SK-N-SH (cell line): ENCODE results near the gene ZNF8. TPM values are rescaled to one million over a fixed set of nuclear protein-coding genes. Genes with fewer than 3 reads are reported as not detected.

Source experiments
- CTCF ChIA-PET: fragments of 300-600, 350-600 bp; formaldehyde crosslinking; extraction: SDS; loops from one replicate; lab custom pipeline; 2021; lab: Yijun Ruan, JAX
- POLR2A ChIA-PET: fragments of 350-600 bp; sonication (Branson Sonifier 250); formaldehyde crosslinking; extraction: SDS; loops from one replicate; lab custom pipeline; 2020; ENCODE audit warnings: antibody characterized with exemption, inconsistent platforms; lab: Yijun Ruan, JAX
- DNase-seq: peaks from one replicate; pipeline ENCODE4 v3.0.0; 2012
- H2AFZ ChIP-seq: fragments of 200-600 bp; sonication (generic); 2 replicates; pipeline ENCODE4 v1.8.1; 2016; ENCODE audit warnings: antibody characterized with exemption, mild to moderate bottlenecking, low read depth
- H3F3A ChIP-seq: fragments of 200-600 bp; sonication (generic); replicated peaks from 2 replicates; pipeline ENCODE3; 2016; ENCODE audit warnings: antibody characterized with exemption, mild to moderate bottlenecking; ENCODE audit not compliant: insufficient read depth
- H3K27ac ChIP-seq, 2 experiments: fragments of 200-500 bp in 1 of 2; fragments of 200-600 bp in 1 of 2; sonication (Bioruptor generic) in 1 of 2; sonication (generic), shearing (Covaris generic) in 1 of 2; 2 replicates each; pipeline versions ENCODE4 v1.5.1 to v1.6.1; 2014 to 2016; ENCODE audit warnings: low read depth in 2 of 2, inconsistent platforms in 1 of 2, low read length in 1 of 2, mild to moderate bottlenecking in 1 of 2, mixed read lengths in 1 of 2
- H3K27me3 ChIP-seq: fragments of 200-600 bp; sonication (generic), shearing (Covaris generic); 2 replicates; pipeline ENCODE4 v1.6.1; 2016; ENCODE audit warnings: mixed run types; ENCODE audit not compliant: insufficient read depth
- H3K36me3 ChIP-seq, 2 experiments: fragments of 200-500 bp in 1 of 2; fragments of 200-600 bp in 1 of 2; sonication (Bioruptor generic) in 1 of 2; sonication (generic) in 1 of 2; replicated peaks in 1 of 2; 2 replicates each; pipeline versions ENCODE3 to v1.5.1; 2014 to 2016; ENCODE audit warnings: low read length in 1 of 2, mild to moderate bottlenecking in 1 of 2; ENCODE audit not compliant: insufficient read depth in 2 of 2, control insufficient read depth in 1 of 2
- H3K4me1 ChIP-seq, 2 experiments: fragments of 200-500 bp in 1 of 2; fragments of 200-600 bp in 1 of 2; sonication (Bioruptor generic) in 1 of 2; sonication (generic), shearing (Covaris generic) in 1 of 2; 2 replicates each; pipeline versions ENCODE4 v1.5.1 to v1.6.1; 2014 to 2016; ENCODE audit warnings: low read depth in 1 of 2, low read length in 1 of 2, mixed run types in 1 of 2; ENCODE audit not compliant: insufficient read depth in 2 of 2, control insufficient read depth in 1 of 2
- H3K4me2 ChIP-seq: fragments of 200-600 bp; sonication (generic), shearing (Covaris generic); 2 replicates; pipeline ENCODE4 v1.6.1; 2017; ENCODE audit warnings: mixed run types
- H3K4me3 ChIP-seq, 2 experiments: fragments of 200-500 bp in 1 of 2; fragments of 200-600 bp in 1 of 2; sonication (Bioruptor generic) in 1 of 2; sonication (generic), shearing (Covaris generic) in 1 of 2; 2 replicates each; pipeline versions ENCODE4 v1.5.1 to v1.8.1; 2014 to 2016; ENCODE audit warnings: low read depth in 2 of 2, inconsistent platforms in 1 of 2, low read length in 1 of 2, mild to moderate bottlenecking in 1 of 2, mixed read lengths in 1 of 2, moderate library complexity in 1 of 2
- H3K79me2 ChIP-seq: fragments of 200-600 bp; sonication (generic); 2 replicates; pipeline ENCODE4 v1.8.1; 2017; ENCODE audit warnings: mild to moderate bottlenecking; ENCODE audit not compliant: insufficient read depth
- H3K9ac ChIP-seq: fragments of 200-600 bp; sonication (generic); 2 replicates; pipeline ENCODE4 v1.6.1; 2017; ENCODE audit warnings: mixed run types
- H3K9me2 ChIP-seq: fragments of 200-600 bp; sonication (generic); 2 replicates; pipeline ENCODE4 v1.6.1; 2017; ENCODE audit warnings: mixed run types
- H3K9me3 ChIP-seq: fragments of 200-600 bp; sonication (generic); 2 replicates; pipeline ENCODE4 v1.6.1; 2017; ENCODE audit warnings: mixed run types, mild to moderate bottlenecking, moderate library complexity
- H4K20me1 ChIP-seq: fragments of 200-600 bp; sonication (generic); 2 replicates; pipeline ENCODE4 v1.6.1; 2017; ENCODE audit warnings: mild to moderate bottlenecking, mixed run types; ENCODE audit not compliant: insufficient read depth
- CHD2 ChIP-seq: fragments of 150-350 bp; IDR thresholded peaks from 2 replicates; pipeline ENCODE4 v1.6.1; 2018; ENCODE audit warnings: low read length; ENCODE audit not compliant: partially characterized antibody
- ELF1 ChIP-seq: IDR thresholded peaks from 2 replicates; pipeline ENCODE4 v1.4.0; 2012
- EP300 ChIP-seq, 2 experiments: IDR thresholded peaks; 2 replicates each; pipeline versions ENCODE4 v1.4.0 to v1.6.1; 2012; ENCODE audit warnings: borderline replicate concordance in 1 of 2, low read depth in 1 of 2, low read length in 1 of 2
- FOSL2 ChIP-seq: IDR thresholded peaks from 2 replicates; pipeline ENCODE4 v1.4.0; 2012; ENCODE audit warnings: low read depth, mild to moderate bottlenecking, moderate library complexity, borderline replicate concordance
- FOXJ3 ChIP-seq: sonication (generic); formaldehyde crosslinking; IDR thresholded peaks from 2 replicates; pipeline ENCODE4 v1.5.1; 2020; ENCODE audit warnings: mild to moderate bottlenecking, missing genetic modification reagents
- FOXM1 ChIP-seq: IDR thresholded peaks from 2 replicates; pipeline ENCODE4 v1.4.0; 2012; ENCODE audit warnings: low read depth, mild to moderate bottlenecking
- GABPA ChIP-seq: IDR thresholded peaks from 2 replicates; pipeline ENCODE4 v1.4.0; 2012; ENCODE audit warnings: low read depth, mild to moderate bottlenecking
- MXI1 ChIP-seq: IDR thresholded peaks from 2 replicates; pipeline ENCODE4 v1.6.1; 2012; ENCODE audit warnings: mild to moderate bottlenecking, low read depth, low read length, improper control_type of control experiment
- NFIC ChIP-seq: IDR thresholded peaks from 2 replicates; pipeline ENCODE4 v1.4.0; 2012; ENCODE audit warnings: borderline replicate concordance
- NRF1 ChIP-seq: IDR thresholded peaks from 2 replicates; pipeline ENCODE4 v1.6.1; 2012; ENCODE audit warnings: low read depth, mild to moderate bottlenecking, low read length
- POLR2AphosphoS5 ChIP-seq: IDR thresholded peaks from 2 replicates; pipeline ENCODE4 v1.6.1; 2012; ENCODE audit warnings: low read depth, low read length
- RAD21 ChIP-seq: IDR thresholded peaks from 2 replicates; pipeline ENCODE4 v1.6.1; 2012; ENCODE audit warnings: mild to moderate bottlenecking, low read length
- RCOR1 ChIP-seq: fragments of 150-350 bp; IDR thresholded peaks from 2 replicates; pipeline ENCODE4 v1.6.1; 2017; ENCODE audit warnings: antibody characterized with exemption, low read length
- RFX5 ChIP-seq: IDR thresholded peaks from 2 replicates; pipeline ENCODE4 v1.6.1; 2012; ENCODE audit warnings: mild to moderate bottlenecking, improper control_type of control experiment, low read length
- RXRA ChIP-seq: IDR thresholded peaks from 2 replicates; pipeline ENCODE4 v1.4.0; 2012; ENCODE audit warnings: low read depth, mild to moderate bottlenecking, borderline replicate concordance
- TAF1 ChIP-seq: IDR thresholded peaks from 2 replicates; pipeline ENCODE4 v1.6.1; 2012; ENCODE audit warnings: low read depth, mild to moderate bottlenecking, low read length, moderate library complexity, borderline replicate concordance
- TCF12 ChIP-seq: IDR thresholded peaks from 2 replicates; pipeline ENCODE4 v1.4.0; 2012
- TEAD4 ChIP-seq: IDR thresholded peaks from 2 replicates; pipeline ENCODE4 v1.4.0; 2012; ENCODE audit warnings: mild to moderate bottlenecking, borderline replicate concordance; ENCODE audit not compliant: insufficient read depth
- WGBS: methylation state at CpG from one replicate; pipeline ENCODE4 v1.1.6; 2017; ENCODE audit warnings: low lambda C conversion rate; 5-methylcytosine and 5-hydroxymethylcytosine counted together
- polyA plus RNA-seq, 3 experiments: library from polyadenylated mRNA; depleted of rRNA; stranded (reverse); fragments of >200 nt; gene quantifications; 2 replicates each; pipeline ENCODE4 v1.2.3, GENCODE V29; 2012
- TF ChIP-seq, protein P1 (sequence below): IDR thresholded peaks from 2 replicates; pipeline ENCODE4 v1.4.0; 2012; ENCODE audit warnings: low read depth

Gene ZNF8
- polyA plus RNA-seq, 1 of the 3 experiments (the other 2 are of a cell fraction): 1.4 TPM

GRCh38 chr19:58305065-58305931, 26.5 kb downstream of the ZNF8 start, which contains the start of gene ERVK3-1 (continued):
- TF ChIP-seq, protein P1, sequence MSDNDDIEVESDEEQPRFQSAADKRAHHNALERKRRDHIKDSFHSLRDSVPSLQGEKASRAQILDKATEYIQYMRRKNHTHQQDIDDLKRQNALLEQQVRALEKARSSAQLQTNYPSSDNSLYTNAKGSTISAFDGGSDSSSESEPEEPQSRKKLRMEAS: peak; percentile 73
- no peak for TF ChIP-seq TEAD4
- TF ChIP-seq FOSL2: no peak
- TF ChIP-seq GABPA: peak; percentile 95
- TF ChIP-seq TAF1: peak; percentile 72; the same call in 1 of the 2 replicates
- TF ChIP-seq NFIC: no peak
- no peak for TF ChIP-seq TCF12
- no peak for TF ChIP-seq RXRA
- no peak for TF ChIP-seq FOXJ3 (CRISPR knock-in tag)
- TF ChIP-seq ELF1: peak; percentile 98
- peak; percentile 93 for TF ChIP-seq CHD2
- TF ChIP-seq RAD21: no peak
- no peak for TF ChIP-seq RFX5
- peak in 1 of 2 experiments; percentile 22; a peak in 1 of 4 replicates for TF ChIP-seq EP300 (IDR thresholded peaks at IDR 0.05; ENCODE audit: borderline replicate concordance in 1 of 2, low read depth in 1 of 2, low read length in 1 of 2)
- peak; percentile 34; the same call in 1 of the 2 replicates for TF ChIP-seq RCOR1

GRCh38 chr19:58305932-58306323, 27.2 kb downstream of the ZNF8 start:
- Histone ChIP-seq H3K27me3 (no peaks in the 10 kb centered on the region), H3K79me2 (peaks cover 37% of the 10 kb centered on the region), H3K9me2 (no peaks in the 10 kb centered on the region), H3K36me3 (peaks cover 50 to 51% of the 10 kb centered on the region in 2 experiments), H3K4me3 (peak overlapping the region; percentile 79 to 97), H3K27ac (peak overlapping the region; percentile 72 to 73), H3K9ac (peak overlapping the region; percentile 80), H2AFZ (no peak overlapping the region), H4K20me1 (no peaks in the 10 kb centered on the region), H3F3A (peaks cover 21% of the 10 kb centered on the region), H3K4me1 (peaks cover 0 to 16% of the 10 kb centered on the region in 2 experiments; a peak in 2 of 4 replicates), H3K9me3 (no peaks in the 10 kb centered on the region), H3K4me2 (peak overlapping the region; percentile 90)
- ChIA-PET POLR2A (interaction anchor here (1.0 to 2.2 kb wide), 2 partner anchors 16 to 21 kb away, joined by 3 to 12 read pairs; partner anchors contain the start of gene ZSCAN22), CTCF (no interaction called here)
- DNase-seq: peak; percentile 38
- TF ChIP-seq RXRA (no peak), POLR2AphosphoS5 (no peak), FOXM1 (no peak), GABPA (no peak), NRF1 (no peak), FOXJ3 (CRISPR knock-in tag) (no peak), MXI1 (no peak)
- 13% methylated on average over 12 of the region's 12 CpGs for WGBS
